HG03103 (cell line): Measurements from ENCODE around the gene CHRNA5.
"Not testable (repeated sequence)": the region's sequence is repeated elsewhere in the genome, so short reads cannot be mapped to it uniquely, and the experiment has no call there.

Experiments used
- ATAC-seq: cut with Tn5 transposase; IDR thresholded peaks from one replicate; pipeline ENCODE4 v1.9.1; 2021; ENCODE audit warnings: low read depth; ENCODE audit not compliant: unreplicated experiment

CHRNA5 gene

GRCh38 chr15:78565097-78565950, at the start of gene CHRNA5:
CHRNA5 (plus strand) TSS chr15:78565520; CDS start chr15:78565720, 200 bp downstream.
- ATAC-seq, result peak; percentile 50

- ATAC-seq, result not testable (repeated sequence)
These were observed 45.3 kb upstream of the CHRNA5 start for GRCh38 chr15:78520035-78520434.

GRCh38 chr15:78524230-78524629, 41.1 kb upstream of the CHRNA5 start:
- no peak for ATAC-seq

GRCh38 chr15:78527325-78527724, 38.0 kb upstream of the CHRNA5 start:
- no peak for ATAC-seq

- no peak for ATAC-seq
These were observed 32.0 kb upstream of the CHRNA5 start for GRCh38 chr15:78533331-78533730.

GRCh38 chr15:78536134-78536533, 29.2 kb upstream of the CHRNA5 start:
- no peak for ATAC-seq

- ATAC-seq, result no peak
These were observed 27.9 kb upstream of the CHRNA5 start for GRCh38 chr15:78537266-78537905.

GRCh38 chr15:78538358-78538757, 27.0 kb upstream of the CHRNA5 start:
- ATAC-seq, result no peak

GRCh38 chr15:78539464-78540140, 25.7 kb upstream of the CHRNA5 start:
- ATAC-seq, result not testable (repeated sequence)

- peak; percentile 65 for ATAC-seq
These were observed 25.0 kb upstream of the CHRNA5 start, which contains the start of gene PSMA4 for GRCh38 chr15:78540141-78540870. PSMA4 (plus strand) TSS chr15:78540444; CDS start chr15:78541928, 1,484 bp downstream.

GRCh38 chr15:78540871-78541743, 24.2 kb upstream of the CHRNA5 start:
- no peak for ATAC-seq

GRCh38 chr15:78541744-78542034, 23.6 kb upstream of the CHRNA5 start:
- no peak for ATAC-seq

GRCh38 chr15:78542647-78543046, 22.7 kb upstream of the CHRNA5 start:
- ATAC-seq, result no peak

GRCh38 chr15:78550194-78550593, 15.1 kb upstream of the CHRNA5 start:
- no peak for ATAC-seq

GRCh38 chr15:78550815-78551214, 14.5 kb upstream of the CHRNA5 start:
- no peak for ATAC-seq

- ATAC-seq, result no peak
These were observed 13.4 kb upstream of the CHRNA5 start for GRCh38 chr15:78551902-78552301.

GRCh38 chr15:78552597-78552996, 12.7 kb upstream of the CHRNA5 start:
- ATAC-seq, result no peak

- not testable (repeated sequence) for ATAC-seq
These were observed 5.1 kb upstream of the CHRNA5 start for GRCh38 chr15:78560201-78560600.

GRCh38 chr15:78561490-78561889, 3.8 kb upstream of the CHRNA5 start:
- ATAC-seq, result no peak

GRCh38 chr15:78563092-78563491, 2.2 kb upstream of the CHRNA5 start:
- no peak for ATAC-seq
